Measurements from ENCODE around the gene NAA20. TPM values are rescaled to one million over a fixed set of nuclear protein-coding genes. Genes with fewer than 3 reads are reported as not detected.

Gene NAA20
- polyA plus RNA-seq, 3 donors = 39.4 to 103 (median 94.0) TPM

DNA sequence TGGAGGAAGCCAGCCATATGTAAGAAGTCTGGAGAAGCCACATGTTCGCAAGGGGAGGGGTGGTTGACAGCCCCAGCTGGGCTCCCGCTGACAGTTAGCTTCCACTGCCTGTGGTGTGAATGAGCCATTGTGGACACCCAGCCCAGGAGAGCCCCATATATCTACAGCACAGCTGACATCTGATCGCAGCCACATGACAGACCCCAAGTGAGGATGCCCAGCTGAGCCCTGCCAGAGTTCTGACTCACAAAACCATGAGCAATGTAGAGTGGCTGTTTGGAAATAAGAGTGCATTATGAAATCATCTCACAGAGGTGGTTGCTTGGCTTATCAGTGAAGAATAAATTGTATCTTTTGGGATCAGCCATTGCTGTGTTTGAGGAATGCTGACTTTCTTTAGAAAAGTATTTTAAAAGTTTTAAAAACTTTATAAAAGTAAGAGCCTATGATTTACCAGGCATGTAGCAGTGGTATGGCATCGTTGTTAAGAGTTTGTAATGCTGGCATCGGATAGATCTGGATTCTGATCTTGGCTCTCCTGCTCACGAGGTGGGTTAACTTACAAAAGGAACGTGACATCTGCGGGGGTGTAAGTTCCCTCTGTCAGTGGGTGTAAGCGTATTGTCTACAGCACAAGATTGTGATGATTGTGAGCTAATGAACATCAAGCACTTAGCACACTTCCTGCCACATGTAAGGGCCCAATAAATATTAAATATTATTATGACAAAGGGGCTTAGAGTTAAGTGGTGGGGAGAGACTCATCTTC is 59.3 kb downstream of the NAA20 start:
- intact Hi-C loops (cut with micrococcal nuclease) = no loop called here
- DNase-seq = peak in 1 of 3 donors; percentile 24
- Histone ChIP-seq H3K36me3 (replicated peaks in 1 of 2; ENCODE audit: control insufficient read depth in 1 of 2, insufficient read depth in 2 of 2, low read length in 2 of 2) (no peaks in the 10 kb centered on the region), H3K27me3 (ENCODE audit: control insufficient read depth in 2 of 2, insufficient read depth in 2 of 2, low read length in 2 of 2) (peaks cover 0 to 2% of the 10 kb centered on the region in 2 donors), H3K9ac (ENCODE audit: insufficient read depth, low read length, poor library complexity, severe bottlenecking) (no peak overlapping the region), H4K20me1 (ENCODE audit: insufficient read depth, low read length) (no peaks in the 10 kb centered on the region), H3K9me3 (replicated peaks in 1 of 2; ENCODE audit: control insufficient read depth in 1 of 2, insufficient read depth in 1 of 2, low read length in 2 of 2) (no peaks in the 10 kb centered on the region), H3K4me3 (replicated peaks in 1 of 3; ENCODE audit: low read depth in 2 of 3, low read length in 3 of 3) (no peak overlapping the region), H3K79me2 (ENCODE audit: insufficient read depth, low read length) (no peaks in the 10 kb centered on the region), H3K4me1 (ENCODE audit: control insufficient read depth in 1 of 2, insufficient read depth in 2 of 2, low read length in 2 of 2) (no peaks in the 10 kb centered on the region), H3K27ac (ENCODE audit: low read depth in 1 of 2, low read length in 2 of 2) (no peak overlapping the region), H2AFZ (ENCODE audit: insufficient read depth, low read depth, low read length, poor library complexity, severe bottlenecking) (no peak overlapping the region), H3K4me2 (replicated peaks; ENCODE audit: extremely low read depth, low read length, poor library complexity, severe bottlenecking) (no peak overlapping the region)
- H3K4me1 Mint-ChIP-seq = no peaks in the 10 kb centered on the region
- 86% methylated on average over 3 of the region's 9 CpGs for WGBS (ENCODE audit: insufficient coverage)
- H3K27me3 Mint-ChIP-seq (ENCODE audit: low read depth in 3 of 3) = peaks cover 6 to 15% (median 8%) of the 10 kb centered on the region in 3 donors
- TF ChIP-seq, protein P1, sequence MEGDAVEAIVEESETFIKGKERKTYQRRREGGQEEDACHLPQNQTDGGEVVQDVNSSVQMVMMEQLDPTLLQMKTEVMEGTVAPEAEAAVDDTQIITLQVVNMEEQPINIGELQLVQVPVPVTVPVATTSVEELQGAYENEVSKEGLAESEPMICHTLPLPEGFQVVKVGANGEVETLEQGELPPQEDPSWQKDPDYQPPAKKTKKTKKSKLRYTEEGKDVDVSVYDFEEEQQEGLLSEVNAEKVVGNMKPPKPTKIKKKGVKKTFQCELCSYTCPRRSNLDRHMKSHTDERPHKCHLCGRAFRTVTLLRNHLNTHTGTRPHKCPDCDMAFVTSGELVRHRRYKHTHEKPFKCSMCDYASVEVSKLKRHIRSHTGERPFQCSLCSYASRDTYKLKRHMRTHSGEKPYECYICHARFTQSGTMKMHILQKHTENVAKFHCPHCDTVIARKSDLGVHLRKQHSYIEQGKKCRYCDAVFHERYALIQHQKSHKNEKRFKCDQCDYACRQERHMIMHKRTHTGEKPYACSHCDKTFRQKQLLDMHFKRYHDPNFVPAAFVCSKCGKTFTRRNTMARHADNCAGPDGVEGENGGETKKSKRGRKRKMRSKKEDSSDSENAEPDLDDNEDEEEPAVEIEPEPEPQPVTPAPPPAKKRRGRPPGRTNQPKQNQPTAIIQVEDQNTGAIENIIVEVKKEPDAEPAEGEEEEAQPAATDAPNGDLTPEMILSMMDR (IDR thresholded peaks at IDR 0.05) = no peak
- no peak overlapping the region for H3K4me3 Mint-ChIP-seq
- H3K27ac Mint-ChIP-seq = peak overlapping the region in 1 of 7 donors; percentile 47
- no peaks in the 10 kb centered on the region for H3K36me3 Mint-ChIP-seq
- peaks cover 0 to 2% (median 0%) of the 10 kb centered on the region in 7 donors for H3K9me3 Mint-ChIP-seq

- TF ChIP-seq, protein P1 (IDR thresholded peaks at IDR 0.05) = no peak
- DNase-seq = no peak
- Histone ChIP-seq H3K4me2 (replicated peaks; ENCODE audit: extremely low read depth, low read length, poor library complexity, severe bottlenecking) (no peak overlapping the region), H4K20me1 (ENCODE audit: insufficient read depth, low read length) (no peaks in the 10 kb centered on the region), H3K4me1 (ENCODE audit: control insufficient read depth in 1 of 2, insufficient read depth in 2 of 2, low read length in 2 of 2) (no peaks in the 10 kb centered on the region), H3K79me2 (ENCODE audit: insufficient read depth, low read length) (no peaks in the 10 kb centered on the region), H3K9ac (ENCODE audit: insufficient read depth, low read length, poor library complexity, severe bottlenecking) (no peak overlapping the region), H3K27ac (ENCODE audit: low read depth in 1 of 2, low read length in 2 of 2) (no peak overlapping the region), H3K36me3 (replicated peaks in 1 of 2; ENCODE audit: control insufficient read depth in 1 of 2, insufficient read depth in 2 of 2, low read length in 2 of 2) (no peaks in the 10 kb centered on the region), H3K27me3 (ENCODE audit: control insufficient read depth in 2 of 2, insufficient read depth in 2 of 2, low read length in 2 of 2) (peaks cover 0 to 2% of the 10 kb centered on the region in 2 donors), H3K9me3 (replicated peaks in 1 of 2; ENCODE audit: control insufficient read depth in 1 of 2, insufficient read depth in 1 of 2, low read length in 2 of 2) (no peaks in the 10 kb centered on the region), H3K4me3 (replicated peaks in 1 of 3; ENCODE audit: low read depth in 2 of 3, low read length in 3 of 3) (no peak overlapping the region), H2AFZ (ENCODE audit: insufficient read depth, low read depth, low read length, poor library complexity, severe bottlenecking) (no peak overlapping the region)
- H3K4me1 Mint-ChIP-seq = no peaks in the 10 kb centered on the region
- no peak overlapping the region for H3K4me3 Mint-ChIP-seq
- intact Hi-C loops (cut with micrococcal nuclease) = no loop called here
- 95% methylated on average over 2 of the region's 4 CpGs for whole genome bisulfite sequencing (ENCODE audit: insufficient coverage)
- H3K27me3 Mint-ChIP-seq (ENCODE audit: low read depth in 3 of 3) = peaks cover 6 to 15% (median 8%) of the 10 kb centered on the region in 3 donors
- H3K27ac Mint-ChIP-seq = no peak overlapping the region
- H3K36me3 Mint-ChIP-seq = no peaks in the 10 kb centered on the region
- H3K9me3 Mint-ChIP-seq = peaks cover 0 to 2% (median 0%) of the 10 kb centered on the region in 7 donors
Measured at GRCh38 chr20:20078041-20078440, 60.9 kb downstream of the NAA20 start.
